Lower lobe of right lung (tissue), 2 donors: ENCODE data around the gene TSEN2. TPM values are rescaled to one million over a fixed set of nuclear protein-coding genes. Genes with fewer than 3 reads are reported as not detected.
A peak's percentile ranks its signal among the peaks of the same experiment; 100 is the strongest.

Experiments used
- ATAC-seq, 2 donors: fragments of 200-7000 bp; cut with Tn5 transposase; one replicate each; pipeline ENCODE4 v1.9.1; 2020 to 2022; ENCODE audit warnings: mild to moderate bottlenecking in 2 of 2, moderate library complexity in 2 of 2
- DNase-seq: peaks from one replicate; pipeline ENCODE4 v3.0.0-alpha.2; 2020
- H3K27ac ChIP-seq: fragments of 200-600 bp; one replicate; pipeline ENCODE4 v1.8.0; 2022
- H3K27me3 ChIP-seq: fragments of 200-600 bp; one replicate; pipeline ENCODE4 v1.8.0; 2022; ENCODE audit warnings: low read depth
- H3K36me3 ChIP-seq: fragments of 200-600 bp; one replicate; pipeline ENCODE4 v1.8.0; 2022; ENCODE audit warnings: mild to moderate bottlenecking
- H3K4me1 ChIP-seq: fragments of 200-600 bp; one replicate; pipeline ENCODE4 v1.8.0; 2022
- H3K4me3 ChIP-seq: fragments of 200-600 bp; one replicate; pipeline ENCODE4 v1.8.0; 2022; ENCODE audit warnings: mild to moderate bottlenecking
- H3K9me3 ChIP-seq: fragments of 200-600 bp; one replicate; pipeline ENCODE4 v1.8.0; 2022
- CTCF ChIP-seq: fragments of 200-600 bp; IDR thresholded peaks from one replicate; pipeline ENCODE4 v1.8.0; 2022; ENCODE audit warnings: antibody characterized with exemption, mild to moderate bottlenecking
- intact Hi-C: fragments of 100-400 bp; cut with DNase I; formaldehyde crosslinking; loops from one replicate; pipeline ENCODE4 v1.11.0; 2022
- total RNA-seq: library from RNA; stranded (reverse); fragmentation: NEBNext Ultra II Directional; extraction: Animal tissue kit (Norgen Biotek cat#: 25700); gene quantifications from one replicate; pipeline ENCODE4 v1.2.1, GENCODE V29; 2021
- donor health status: DM: no; HTN: yes; CAD: no; lungs with severe emphysema.

Gene TSEN2
- total RNA-seq, 1 donor from 2014 or later = 23.6 TPM

DNA sequence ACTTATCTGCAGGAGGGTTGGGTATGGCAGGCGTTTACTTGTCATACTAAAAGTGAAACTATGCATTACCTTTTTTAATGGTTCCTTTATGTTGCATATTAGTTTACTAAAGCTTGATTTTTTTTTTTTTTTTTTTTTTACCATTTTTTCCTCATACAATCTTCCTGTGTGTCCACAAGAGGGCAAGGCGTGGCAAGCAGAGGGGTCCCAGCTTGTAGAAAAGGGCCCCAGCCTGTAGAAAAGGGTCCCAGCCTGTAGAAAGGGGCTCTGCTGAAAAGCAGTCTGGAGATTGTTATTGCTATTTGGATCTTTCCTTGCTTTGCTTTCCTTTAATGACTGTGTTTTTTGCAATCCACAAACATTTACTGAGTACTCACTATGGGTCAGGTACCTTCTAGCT, 94.5 kb downstream of the TSEN2 start:
- ATAC-seq (no peak), DNase-seq (no peak)
- Histone ChIP-seq H3K36me3 (peaks cover 97% of the 10 kb centered on the region), H3K27ac (no peak overlapping the region), H3K4me3 (no peak overlapping the region), H3K4me1 (no peaks in the 10 kb centered on the region), H3K9me3 (no peaks in the 10 kb centered on the region), H3K27me3 (no peaks in the 10 kb centered on the region)
- intact Hi-C loops = no loop called here
- TF ChIP-seq CTCF = peak; percentile 8

- DNase-seq = no peak
- no peak for ATAC-seq
- H3K36me3 ChIP-seq = peaks cover 97% of the 10 kb centered on the region
- intact Hi-C loops = no loop called here
- no peak for TF ChIP-seq CTCF
- no peaks in the 10 kb centered on the region for H3K9me3 ChIP-seq
- no peaks in the 10 kb centered on the region for H3K27me3 ChIP-seq
- no peaks in the 10 kb centered on the region for H3K4me1 ChIP-seq
- H3K27ac ChIP-seq = no peak overlapping the region
- no peak overlapping the region for H3K4me3 ChIP-seq
These were observed 95.2 kb downstream of the TSEN2 start for GRCh38 chr3:12579456-12579855.

DNA sequence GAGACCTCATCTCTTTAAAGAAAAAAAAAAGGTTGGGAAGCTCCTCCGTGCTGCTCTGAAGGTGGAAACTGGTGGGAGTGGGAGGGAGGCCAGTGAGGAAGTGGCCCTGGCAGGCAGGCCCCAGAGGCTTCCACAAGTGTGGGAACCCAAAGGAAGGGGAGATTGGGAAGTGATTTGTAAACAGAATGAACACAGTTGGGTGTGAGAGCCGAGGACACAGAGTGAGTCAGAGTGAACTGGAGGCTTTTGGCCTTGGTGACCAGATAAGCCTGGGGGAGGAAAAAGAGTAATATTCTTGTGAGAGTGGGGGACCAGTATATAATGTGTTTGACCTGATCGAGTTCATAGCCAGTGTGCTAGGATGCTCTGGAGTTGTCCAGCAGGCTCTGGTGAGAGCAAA, 95.6 kb downstream of the TSEN2 start:
- ATAC-seq (peak; percentile 16 to 35), DNase-seq (no peak)
- no peak for TF ChIP-seq CTCF
- Histone ChIP-seq H3K4me3 (no peak overlapping the region), H3K36me3 (peaks cover 97% of the 10 kb centered on the region), H3K9me3 (no peaks in the 10 kb centered on the region), H3K27me3 (no peaks in the 10 kb centered on the region), H3K27ac (no peak overlapping the region), H3K4me1 (no peaks in the 10 kb centered on the region)
- intact Hi-C loops = no loop called here

GRCh38 chr3:12582730-12583129, 98.5 kb downstream of the TSEN2 start:
- intact Hi-C loops = no loop called here
- no peaks in the 10 kb centered on the region for H3K27me3 ChIP-seq
- H3K4me3 ChIP-seq = no peak overlapping the region
- DNase-seq (no peak), ATAC-seq (no peak)
- no peak overlapping the region for H3K27ac ChIP-seq
- H3K9me3 ChIP-seq = no peaks in the 10 kb centered on the region
- peaks cover 99% of the 10 kb centered on the region for H3K36me3 ChIP-seq
- H3K4me1 ChIP-seq = no peaks in the 10 kb centered on the region
- no peak for TF ChIP-seq CTCF

Other genes starting within 250 kb of the TSEN2 start
- 128 TPM for gene PPARG, start 195.4 kb upstream of the TSEN2 start, total RNA-seq
- not detected for gene MKRN2OS, start 61.0 kb downstream of the TSEN2 start, total RNA-seq
- gene MKRN2, start 72.6 kb downstream of the TSEN2 start, total RNA-seq = 21.7 TPM
- gene RAF1, start 179.6 kb downstream of the TSEN2 start, total RNA-seq = 92.7 TPM